Endothelial cell of umbilical vein (primary cell): ENCODE measurements around the gene FOLR3. TPM values are rescaled to one million over a fixed set of nuclear protein-coding genes. Genes with fewer than 3 reads are reported as not detected.

Experiments
- BruUV-seq: library from RNA; stranded (reverse); fragments of 400-500 nt; replicated peaks from 2 replicates; lab custom pipeline; 2021; lab: Mats Ljungman, UMichigan
- CTCF ChIA-PET: fragments of 300-600, 350-600 bp; sonication (Branson Sonifier 250); formaldehyde crosslinking; loops from one replicate; lab custom pipeline; 2021; ENCODE audit warnings: antibody characterized with exemption, inconsistent platforms; lab: Charles Lee
- POLR2A ChIA-PET: fragments of 300-600, 350-600 bp; sonication (Branson Sonifier 250); formaldehyde crosslinking; loops from one replicate; lab custom pipeline; 2021; ENCODE audit warnings: antibody characterized with exemption, inconsistent platforms; lab: Charles Lee
- DNase-seq: peaks from one replicate; pipeline ENCODE4 v3.0.0-alpha.2; 2011; ENCODE audit warnings: low read depth, low spot score
- FAIRE-seq: peaks from 2 replicates; lab custom pipeline; 2011; peaks lifted over from hg19 to GRCh38; lab: Jason Lieb, UNC
- H2AFZ ChIP-seq: 2 replicates; pipeline ENCODE4 v1.6.0; 2012; ENCODE audit warnings: low read depth, low read length, control low read depth, inconsistent platforms
- H3K27ac ChIP-seq: 2 replicates; pipeline ENCODE4 v1.5.1; 2011; ENCODE audit warnings: low read depth, mild to moderate bottlenecking, control low read depth, low read length, moderate library complexity; ENCODE audit not compliant: insufficient read depth
- H3K27me3 ChIP-seq, 2 experiments: 2 replicates each; pipeline versions ENCODE4 v1.6.0 to v1.6.1; 2011; ENCODE audit warnings: low read length in 2 of 2, mixed read lengths in 1 of 2; ENCODE audit not compliant: control insufficient read depth in 2 of 2, insufficient read depth in 2 of 2
- H3K36me3 ChIP-seq, 2 experiments: 2 replicates in 1 of 2; 3 replicates in 1 of 2; pipeline ENCODE4 v1.5.1; 2011; ENCODE audit warnings: low read length in 2 of 2, mild to moderate bottlenecking in 1 of 2, moderate library complexity in 1 of 2; ENCODE audit not compliant: control insufficient read depth in 2 of 2, insufficient read depth in 2 of 2; ENCODE audit errors: extremely low read depth in 1 of 2
- H3K4me1 ChIP-seq: 3 replicates; pipeline ENCODE4 v1.5.1; 2011; ENCODE audit warnings: mild to moderate bottlenecking, low read length; ENCODE audit not compliant: control insufficient read depth, insufficient read depth; ENCODE audit errors: extremely low read depth
- H3K4me2 ChIP-seq: 2 replicates; pipeline ENCODE4 v1.6.1; 2011; ENCODE audit warnings: low read length, control low read depth, mixed read lengths; ENCODE audit not compliant: insufficient read depth
- H3K4me3 ChIP-seq, 3 experiments: fragments of 200-600 bp in 1 of 3; sonication (generic), shearing (Covaris generic) in 1 of 3; replicated peaks in 1 of 3; 2 replicates each; pipeline ENCODE4 v1.5.1; 2011 to 2016; ENCODE audit warnings: control low read depth in 3 of 3, low read length in 3 of 3, mild to moderate bottlenecking in 2 of 3, inconsistent platforms in 1 of 3, low read depth in 1 of 3, moderate library complexity in 1 of 3; ENCODE audit not compliant: insufficient read depth in 1 of 3
- H3K79me2 ChIP-seq: 2 replicates; pipeline ENCODE4 v1.6.0; 2012; ENCODE audit warnings: low read length, inconsistent platforms; ENCODE audit not compliant: control insufficient read depth, insufficient read depth
- H3K9ac ChIP-seq: replicated peaks from 2 replicates; pipeline ENCODE3; 2011; ENCODE audit warnings: low read length, control low read depth; ENCODE audit not compliant: insufficient read depth; ENCODE audit errors: extremely low read depth
- H3K9me1 ChIP-seq: replicated peaks from 3 replicates; pipeline ENCODE4 v1.6.0; 2011; ENCODE audit warnings: mild to moderate bottlenecking, low read length; ENCODE audit not compliant: control insufficient read depth, insufficient read depth; ENCODE audit errors: extremely low read depth
- H3K9me3 ChIP-seq: replicated peaks from 2 replicates; pipeline ENCODE4 v1.5.1; 2012; ENCODE audit warnings: low read length, inconsistent platforms; ENCODE audit not compliant: control insufficient read depth, insufficient read depth
- H4K20me1 ChIP-seq: replicated peaks from 2 replicates; pipeline ENCODE3; 2011; ENCODE audit warnings: mild to moderate bottlenecking, low read length; ENCODE audit not compliant: control insufficient read depth, insufficient read depth; ENCODE audit errors: extremely low read depth
- CTCF ChIP-seq, 2 donors: IDR thresholded peaks; 1 replicate in 1 of 2; 2 replicates in 1 of 2; pipeline ENCODE4 v1.5.1; 2011; ENCODE audit warnings: low read length in 2 of 2, mild to moderate bottlenecking in 2 of 2, moderate library complexity in 2 of 2, control low read depth in 1 of 2, inconsistent platforms in 1 of 2, low read depth in 1 of 2; ENCODE audit not compliant: insufficient read depth in 1 of 2; ENCODE audit errors: extremely low read depth in 1 of 2
- EZH2 ChIP-seq: IDR thresholded peaks from 2 replicates; pipeline ENCODE4 v1.6.1; 2012; ENCODE audit warnings: borderline replicate concordance, low read depth, mild to moderate bottlenecking, moderate library complexity, low read length, inconsistent platforms; ENCODE audit not compliant: severe bottlenecking
- FOS ChIP-seq: IDR thresholded peaks from 2 replicates; pipeline ENCODE4 v1.6.1; 2011; ENCODE audit warnings: mild to moderate bottlenecking, low read length, moderate library complexity, borderline replicate concordance; ENCODE audit not compliant: insufficient read depth
- GATA2 ChIP-seq: IDR thresholded peaks from 2 replicates; pipeline ENCODE4 v1.7.0; 2011; ENCODE audit warnings: low read depth, mild to moderate bottlenecking, moderate library complexity, mixed read lengths, low read length; ENCODE audit not compliant: insufficient read length, insufficient read depth
- JUN ChIP-seq: IDR thresholded peaks from 2 replicates; pipeline ENCODE4 v1.6.1; 2011; ENCODE audit warnings: borderline replicate concordance, low read depth; ENCODE audit not compliant: insufficient read length, insufficient read depth
- MAX ChIP-seq: IDR thresholded peaks from 2 replicates; pipeline ENCODE4 v1.6.1; 2011; ENCODE audit not compliant: insufficient read depth, insufficient read length
- MYC ChIP-seq: IDR thresholded peaks from one replicate; pipeline ENCODE4 v1.6.1; 2011; ENCODE audit warnings: mild to moderate bottlenecking, low read depth, low read length
- POLR2A ChIP-seq: IDR thresholded peaks from 2 replicates; pipeline ENCODE4 v1.6.1; 2012; ENCODE audit warnings: low read depth, mild to moderate bottlenecking, control low read depth, low read length
- POLR2AphosphoS5 ChIP-seq: IDR thresholded peaks from 2 replicates; pipeline ENCODE4 v1.6.1; 2012; ENCODE audit warnings: low read depth, mild to moderate bottlenecking, control low read depth, low read length, moderate library complexity; ENCODE audit not compliant: insufficient read depth
- dilution Hi-C: fragments of 300-500 bp; cut with MboI; formaldehyde crosslinking; loops from one replicate; pipeline ENCODE4 v1.15.0; 2019; ENCODE audit warnings: low sequenced_read_pairs; ENCODE audit not compliant: extremely low pct_ligation_motif_present
- intact Hi-C: fragments of 100-400 bp; cut with micrococcal nuclease; formaldehyde crosslinking; loops from one replicate; pipeline ENCODE4 v1.10.0; 2022
- polyA plus RNA-seq, 4 experiments: library from polyadenylated mRNA; depleted of rRNA in 3 of 4; stranded (reverse) in 3 of 4; unstranded in 1 of 4; fragments of >200 nt; gene quantifications; 2 replicates each; pipeline versions ENCODE4 v1.2.1 to v1.2.3, GENCODE V29; 2011 to 2012; ENCODE audit warnings: missing spikeins in 1 of 4
- total RNA-seq: library from RNA; stranded (reverse); gene quantifications from 2 replicates; pipeline ENCODE4 v1.2.3, GENCODE V29; 2021

The FOLR3 gene
- total and polyA plus RNA-seq, 2 donors (not counting 3 experiments of a cell fraction or from before 2014, with no cell fraction given): not detected

- H3K4me2 ChIP-seq: no peak overlapping the region
- no peaks in the 10 kb centered on the region for H3K4me1 ChIP-seq
- H3K79me2 ChIP-seq: no peaks in the 10 kb centered on the region
- H3K27ac ChIP-seq: no peak overlapping the region
- H4K20me1 ChIP-seq: no peaks in the 10 kb centered on the region
- dilution Hi-C loops (no loop called here), intact Hi-C loops (no loop called here)
- BruUV-seq: no TSS peak
- ChIA-PET POLR2A (no interaction called here), CTCF (interaction anchor here (0.6 to 1.4 kb wide), 2 partner anchors 11 to 29 kb away, joined by 3 read pairs; no protein-coding TSS in a partner anchor)
- H3K9me3 ChIP-seq: no peaks in the 10 kb centered on the region
- FAIRE-seq (no peak), DNase-seq (no peak)
- H3K9ac ChIP-seq: no peak overlapping the region
- TF ChIP-seq MYC (no peak), MAX (no peak), GATA2 (no peak), FOS (no peak), EZH2 (no peak), POLR2A (no peak), CTCF (IDR thresholded peaks at IDR 0.05; ENCODE audit: extremely low read depth in 1 of 2, insufficient read depth in 1 of 2, low read depth in 1 of 2, low read length in 2 of 2) (no peak), POLR2AphosphoS5 (no peak), JUN (no peak)
- H3K36me3 ChIP-seq: no peaks in the 10 kb centered on the region
- no peaks in the 10 kb centered on the region for H3K9me1 ChIP-seq
- H3K4me3 ChIP-seq: no peak overlapping the region
- H3K27me3 ChIP-seq: no peaks in the 10 kb centered on the region
- H2AFZ ChIP-seq: no peak overlapping the region
Measured at GRCh38 chr11:72173291-72173690, 37.8 kb downstream of the FOLR3 start.
